Activated B cell treated with CpG ODN at 0.5 μM for 24 hours (primary cell): ENCODE data around the gene IRF8. TPM values are rescaled to one million over a fixed set of nuclear protein-coding genes. Genes with fewer than 3 reads are reported as not detected.

Experiments used
- ATAC-seq: fragments of 200-7000 bp; cut with Tn5 transposase; one replicate; pipeline ENCODE4 v1.10.0; 2021; ENCODE audit warnings: low read depth, mild to moderate bottlenecking, moderate library complexity
- CTCF ChIA-PET: fragments of 350-600 bp; sonication (Branson Sonifier 250); formaldehyde crosslinking; loops from one replicate; lab custom pipeline; 2021; ENCODE audit warnings: antibody characterized with exemption; lab: Charles Lee
- POLR2A ChIA-PET: fragments of 350-600 bp; sonication (Branson Sonifier 250); formaldehyde crosslinking; loops from one replicate; lab custom pipeline; 2021; ENCODE audit warnings: antibody characterized with exemption; lab: Charles Lee
- DNase-seq: peaks from one replicate; pipeline ENCODE4 v3.0.0; 2022
- H3K27ac Mint-ChIP-seq: one replicate; pipeline ENCODE4 v1.8.0; 2020; ENCODE audit warnings: mixed read lengths
- H3K27me3 Mint-ChIP-seq: one replicate; pipeline ENCODE4 v1.8.0; 2021; ENCODE audit warnings: mixed read lengths
- H3K36me3 Mint-ChIP-seq: one replicate; pipeline ENCODE4 v1.8.0; 2021; ENCODE audit warnings: low read depth, mixed read lengths
- H3K4me1 Mint-ChIP-seq: one replicate; pipeline ENCODE4 v1.8.0; 2021; ENCODE audit warnings: mixed read lengths
- H3K4me3 Mint-ChIP-seq: one replicate; pipeline ENCODE4 v1.8.0; 2020; ENCODE audit warnings: mild to moderate bottlenecking, mixed read lengths
- H3K9me3 Mint-ChIP-seq: one replicate; pipeline ENCODE4 v1.8.0; 2020; ENCODE audit warnings: mixed read lengths
- intact Hi-C: fragments of 100-400 bp; cut with micrococcal nuclease; formaldehyde crosslinking; loops from one replicate; pipeline ENCODE4 v1.15.1; 2024
- total RNA-seq: library from RNA; stranded (reverse); gene quantifications from 2 replicates; pipeline ENCODE4 v1.2.3, GENCODE V29; 2022
- TF ChIP-seq, protein P1 (sequence below): fragments of 200-600 bp; IDR thresholded peaks from one replicate; pipeline ENCODE4 v1.8.0; 2022; ENCODE audit warnings: antibody characterized with exemption, mild to moderate bottlenecking

The IRF8 gene
- total RNA-seq, 1 donor from 2014 or later = 248 TPM

DNA sequence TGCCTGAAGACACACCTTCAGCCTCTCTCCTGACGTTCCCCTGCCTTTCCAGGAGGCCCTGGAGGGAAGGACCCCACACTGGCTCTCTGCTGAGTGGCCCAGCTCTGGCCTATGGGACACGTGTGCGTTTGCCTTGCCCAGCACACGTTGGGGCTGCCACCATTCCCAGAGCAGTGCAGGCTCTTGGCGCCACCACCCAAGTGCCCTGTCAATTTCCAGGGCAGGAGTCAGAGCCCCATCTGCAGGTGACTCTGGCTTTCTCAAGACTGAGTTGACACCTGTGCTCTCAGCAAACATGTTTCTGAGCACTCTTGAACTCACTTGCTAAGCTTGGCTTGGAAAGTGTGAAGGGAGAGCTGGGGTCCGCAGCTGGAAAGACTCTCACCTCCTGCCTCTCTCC lies 4.7 kb upstream of the IRF8 start:
- intact Hi-C loops = loop anchor here (1.0 kb wide), 1 partner anchor 73 kb away; no protein-coding TSS in a partner anchor
- peaks cover 40% of the 10 kb centered on the region for H3K4me1 Mint-ChIP-seq
- ChIA-PET CTCF (interaction anchor here (0.7 to 8.9 kb wide), 7 partner anchors 9 to 93 kb away, joined by 3 to 69 read pairs (median 4); no protein-coding TSS in a partner anchor), POLR2A (interaction anchor here (2.7 kb wide), 1 partner anchor 9 kb away, joined by 11 read pairs; no protein-coding TSS in a partner anchor)
- ATAC-seq (no peak), DNase-seq (no peak)
- TF ChIP-seq, protein P1, sequence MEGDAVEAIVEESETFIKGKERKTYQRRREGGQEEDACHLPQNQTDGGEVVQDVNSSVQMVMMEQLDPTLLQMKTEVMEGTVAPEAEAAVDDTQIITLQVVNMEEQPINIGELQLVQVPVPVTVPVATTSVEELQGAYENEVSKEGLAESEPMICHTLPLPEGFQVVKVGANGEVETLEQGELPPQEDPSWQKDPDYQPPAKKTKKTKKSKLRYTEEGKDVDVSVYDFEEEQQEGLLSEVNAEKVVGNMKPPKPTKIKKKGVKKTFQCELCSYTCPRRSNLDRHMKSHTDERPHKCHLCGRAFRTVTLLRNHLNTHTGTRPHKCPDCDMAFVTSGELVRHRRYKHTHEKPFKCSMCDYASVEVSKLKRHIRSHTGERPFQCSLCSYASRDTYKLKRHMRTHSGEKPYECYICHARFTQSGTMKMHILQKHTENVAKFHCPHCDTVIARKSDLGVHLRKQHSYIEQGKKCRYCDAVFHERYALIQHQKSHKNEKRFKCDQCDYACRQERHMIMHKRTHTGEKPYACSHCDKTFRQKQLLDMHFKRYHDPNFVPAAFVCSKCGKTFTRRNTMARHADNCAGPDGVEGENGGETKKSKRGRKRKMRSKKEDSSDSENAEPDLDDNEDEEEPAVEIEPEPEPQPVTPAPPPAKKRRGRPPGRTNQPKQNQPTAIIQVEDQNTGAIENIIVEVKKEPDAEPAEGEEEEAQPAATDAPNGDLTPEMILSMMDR = no peak
- peak overlapping the region; percentile 59 for H3K27ac Mint-ChIP-seq
- peaks cover 1% of the 10 kb centered on the region for H3K36me3 Mint-ChIP-seq
- H3K4me3 Mint-ChIP-seq = no peak overlapping the region
- H3K9me3 Mint-ChIP-seq = no peaks in the 10 kb centered on the region
- no peaks in the 10 kb centered on the region for H3K27me3 Mint-ChIP-seq

DNA sequence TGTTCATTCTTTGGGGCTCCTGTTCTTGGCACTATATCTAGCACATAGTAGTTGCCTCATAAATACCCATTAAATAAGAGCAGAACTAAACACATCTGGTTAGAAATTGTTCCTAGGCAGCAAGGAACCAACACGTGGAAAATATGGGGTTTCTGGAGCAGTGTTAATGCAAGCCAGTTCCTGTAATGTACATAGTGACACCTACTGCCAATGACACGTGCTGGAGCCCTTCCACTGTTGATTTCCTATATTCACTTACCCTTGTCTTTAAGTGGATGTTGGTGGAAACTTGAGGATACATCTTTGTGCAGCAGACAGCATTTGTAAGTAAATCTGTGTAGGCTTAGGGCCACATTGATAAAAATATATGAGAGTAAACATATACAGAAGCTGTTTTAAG lies 1.6 kb upstream of the IRF8 start:
- Mint-ChIP-seq H3K4me3 (peak overlapping the region; percentile 84), H3K36me3 (peaks cover 29% of the 10 kb centered on the region), H3K9me3 (no peaks in the 10 kb centered on the region), H3K4me1 (peaks cover 51% of the 10 kb centered on the region), H3K27ac (no peak overlapping the region), H3K27me3 (no peaks in the 10 kb centered on the region)
- intact Hi-C loops = loop anchor here (1.0 kb wide), 1 partner anchor 8 kb away; no protein-coding TSS in a partner anchor
- ChIA-PET POLR2A (interaction anchor here (0.6 to 7.7 kb wide), 7 partner anchors 11 to 204 kb away, joined by 5 to 159 read pairs (median 35); no protein-coding TSS in a partner anchor), CTCF (interaction anchor here (0.7 to 4.2 kb wide), 3 partner anchors 76 to 621 kb away, joined by 3 to 45 read pairs (median 20); no protein-coding TSS in a partner anchor)
- TF ChIP-seq, protein P1 = no peak
- DNase-seq = no peak
- no peak for ATAC-seq

DNA sequence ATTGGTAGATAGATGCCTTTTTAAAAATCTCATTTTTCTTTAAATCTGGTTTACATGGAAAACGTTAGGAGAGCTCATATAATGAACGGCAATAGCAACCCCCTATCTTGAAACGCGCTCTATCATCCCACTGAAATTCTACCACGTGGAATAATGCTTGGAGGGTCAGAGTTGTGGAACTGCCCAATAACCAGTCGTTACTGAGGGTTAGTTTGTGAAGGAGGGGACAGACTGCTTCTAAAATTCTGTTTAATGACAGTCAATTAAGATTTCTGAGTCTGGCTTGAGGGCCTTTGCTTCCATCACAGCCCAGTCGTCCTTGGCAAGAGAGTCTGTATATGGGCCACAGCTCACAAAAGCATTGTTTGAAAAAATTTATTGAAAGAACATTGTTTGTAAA lies 482 bp downstream of the IRF8 start:
- intact Hi-C loops = loop anchor here (1.0 kb wide), 3 partner anchors 67 to 89 kb away; no protein-coding TSS in a partner anchor
- ATAC-seq (no peak), DNase-seq (no peak)
- H3K27me3 Mint-ChIP-seq = no peaks in the 10 kb centered on the region
- TF ChIP-seq, protein P1 = no peak
- peak overlapping the region; percentile 84 for H3K4me3 Mint-ChIP-seq
- peaks cover 49% of the 10 kb centered on the region for H3K36me3 Mint-ChIP-seq
- H3K27ac Mint-ChIP-seq = peak overlapping the region; percentile 95
- ChIA-PET POLR2A (interaction anchor here (0.7 to 7.7 kb wide), 25 partner anchors 9 to 145 kb away, joined by 3 to 159 read pairs (median 9); no protein-coding TSS in a partner anchor), CTCF (interaction anchor here (0.6 to 4.2 kb wide), 13 partner anchors 10 to 117 kb away, joined by 3 to 45 read pairs (median 4); no protein-coding TSS in a partner anchor)
- no peaks in the 10 kb centered on the region for H3K9me3 Mint-ChIP-seq
- peaks cover 65% of the 10 kb centered on the region for H3K4me1 Mint-ChIP-seq

DNA sequence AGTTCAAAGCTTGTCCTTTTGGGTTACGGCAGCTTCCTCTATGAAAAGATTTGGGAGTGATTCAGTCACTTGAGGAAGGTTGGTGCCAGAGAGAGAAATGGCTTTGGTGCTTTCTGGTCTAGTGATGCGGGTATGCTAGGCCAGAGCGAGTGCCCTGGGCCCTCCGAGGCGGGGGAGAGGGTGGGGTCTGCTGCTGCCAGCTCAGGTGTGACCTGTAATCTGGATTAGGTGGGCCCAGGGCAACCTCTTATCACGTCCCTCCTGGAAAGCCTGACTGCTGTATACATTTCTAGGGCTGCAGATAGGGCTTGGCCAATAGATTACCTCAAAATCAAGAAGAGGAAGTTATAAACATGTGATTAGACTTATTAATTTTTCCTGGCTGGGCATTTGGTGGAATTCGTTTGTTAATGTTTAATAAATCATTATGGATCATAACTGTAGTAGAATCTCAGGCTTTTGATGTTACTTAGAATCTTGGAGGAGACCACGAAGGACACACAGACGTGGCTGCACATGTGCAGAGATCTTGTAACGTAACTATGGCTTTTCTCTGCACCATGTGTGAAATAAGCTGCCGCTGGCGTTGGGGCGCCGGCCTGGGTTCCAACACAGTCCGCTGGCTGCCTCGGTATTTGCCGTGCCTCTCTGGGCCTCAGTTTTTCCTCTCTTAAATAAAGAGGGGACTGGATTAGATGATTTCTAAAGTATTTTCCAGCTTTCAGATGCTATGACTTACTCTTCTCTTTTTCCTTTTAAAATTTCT lies 1.2 kb downstream of the IRF8 start:
- ChIA-PET CTCF (interaction anchor here (1.1 to 4.2 kb wide), 11 partner anchors 15 to 116 kb away, joined by 3 to 45 read pairs (median 4); no protein-coding TSS in a partner anchor), POLR2A (interaction anchor here (0.7 to 7.7 kb wide), 22 partner anchors 9 to 146 kb away, joined by 3 to 159 read pairs (median 10); no protein-coding TSS in a partner anchor)
- H3K36me3 Mint-ChIP-seq = peaks cover 57% of the 10 kb centered on the region
- no peaks in the 10 kb centered on the region for H3K9me3 Mint-ChIP-seq
- intact Hi-C loops = loop anchor here (1.0 to 10.0 kb wide), 5 partner anchors 18 to 1485 kb away; partner anchors contain the start of genes FBXO31 and GSE1
- DNase-seq = no peak
- ATAC-seq = no peak
- H3K27me3 Mint-ChIP-seq = no peaks in the 10 kb centered on the region
- H3K4me1 Mint-ChIP-seq = peaks cover 69% of the 10 kb centered on the region
- TF ChIP-seq, protein P1 = no peak
- H3K27ac Mint-ChIP-seq = peak overlapping the region; percentile 95
- peak overlapping the region; percentile 84 for H3K4me3 Mint-ChIP-seq
